Activated CD8-positive, alpha-beta memory T cell treated with anti-CD3 and anti-CD28 coated beads for 1 hour (primary cell): ENCODE data around the gene CD34.
"Not testable (repeated sequence)": the region's sequence is repeated elsewhere in the genome, so short reads cannot be mapped to it uniquely, and the experiment has no call there.

Experiments
- DNase-seq, 2 donors: peaks; one replicate each; pipeline ENCODE4 v3.0.0-alpha.2; 2020; ENCODE audit warnings: low read depth in 1 of 2; ENCODE audit errors: extremely low read depth in 1 of 2

The CD34 gene

GRCh38 chr1:207933205-207933800 is 22.4 kb upstream of the CD34 start:
- DNase-seq = no peak

- no peak for DNase-seq
Measured at GRCh38 chr1:207926984-207927383, 16.1 kb upstream of the CD34 start.

- not testable (repeated sequence) for DNase-seq
Measured at GRCh38 chr1:207925969-207926368, 15.0 kb upstream of the CD34 start.

GRCh38 chr1:207925210-207925609 is 14.3 kb upstream of the CD34 start:
- no peak for DNase-seq

GRCh38 chr1:207923561-207923960 is 12.6 kb upstream of the CD34 start:
- no peak for DNase-seq

GRCh38 chr1:207923121-207923520 is 12.2 kb upstream of the CD34 start:
- DNase-seq = no peak

- no peak for DNase-seq
Measured at GRCh38 chr1:207922554-207922953, 11.6 kb upstream of the CD34 start.

GRCh38 chr1:207921321-207921720 is 10.4 kb upstream of the CD34 start:
- DNase-seq = no peak

- no peak for DNase-seq
Measured at GRCh38 chr1:207920444-207921021, 9.6 kb upstream of the CD34 start.

GRCh38 chr1:207919523-207920170 is 8.7 kb upstream of the CD34 start:
- no peak for DNase-seq

GRCh38 chr1:207918581-207918980 is 7.7 kb upstream of the CD34 start:
- no peak for DNase-seq

GRCh38 chr1:207918011-207918410 is 7.1 kb upstream of the CD34 start:
- no peak for DNase-seq

- DNase-seq = no peak
Measured at GRCh38 chr1:207917080-207917479, 6.2 kb upstream of the CD34 start.

GRCh38 chr1:207913951-207914350 is 3.0 kb upstream of the CD34 start:
- no peak for DNase-seq

GRCh38 chr1:207911856-207912760 is 1.2 kb upstream of the CD34 start:
- DNase-seq = no peak

GRCh38 chr1:207909687-207910086 is 1.2 kb downstream of the CD34 start:
- DNase-seq = no peak

- DNase-seq = no peak
Measured at GRCh38 chr1:207908107-207908734, 2.7 kb downstream of the CD34 start.

GRCh38 chr1:207904391-207904790 is 6.5 kb downstream of the CD34 start:
- DNase-seq = no peak

- DNase-seq = no peak
Measured at GRCh38 chr1:207903767-207904166, 7.2 kb downstream of the CD34 start.

- DNase-seq = no peak
Measured at GRCh38 chr1:207903053-207903452, 7.9 kb downstream of the CD34 start.

GRCh38 chr1:207902566-207902965 is 8.4 kb downstream of the CD34 start:
- DNase-seq = no peak
